Adrenal gland (tissue), 5 donors: ENCODE data around the gene NCKAP5.

Source experiments
- POLR2A ChIP-seq, 2 donors: fragments of 450-650 bp; IDR thresholded peaks; one replicate each; pipeline ENCODE4 v1.6.1; 2017; ENCODE audit warnings: antibody characterized with exemption in 2 of 2, mild to moderate bottlenecking in 2 of 2, moderate library complexity in 1 of 2
- TF ChIP-seq, protein P1 (sequence below), 6 experiments: fragments of 450-650 bp in 4 of 6; fragments of 200-600 bp in 2 of 6; sonication (generic) in 1 of 6; IDR thresholded peaks; 1 replicate in 5 of 6; 2 replicates in 1 of 6; pipeline versions ENCODE4 v1.5.1 to v1.8.0; 2016 to 2021; ENCODE audit warnings: antibody characterized with exemption in 6 of 6, mild to moderate bottlenecking in 2 of 6, moderate library complexity in 1 of 6
- donor health status: DM: no; HTN: no; CAD: no.

- TF ChIP-seq, protein P1, sequence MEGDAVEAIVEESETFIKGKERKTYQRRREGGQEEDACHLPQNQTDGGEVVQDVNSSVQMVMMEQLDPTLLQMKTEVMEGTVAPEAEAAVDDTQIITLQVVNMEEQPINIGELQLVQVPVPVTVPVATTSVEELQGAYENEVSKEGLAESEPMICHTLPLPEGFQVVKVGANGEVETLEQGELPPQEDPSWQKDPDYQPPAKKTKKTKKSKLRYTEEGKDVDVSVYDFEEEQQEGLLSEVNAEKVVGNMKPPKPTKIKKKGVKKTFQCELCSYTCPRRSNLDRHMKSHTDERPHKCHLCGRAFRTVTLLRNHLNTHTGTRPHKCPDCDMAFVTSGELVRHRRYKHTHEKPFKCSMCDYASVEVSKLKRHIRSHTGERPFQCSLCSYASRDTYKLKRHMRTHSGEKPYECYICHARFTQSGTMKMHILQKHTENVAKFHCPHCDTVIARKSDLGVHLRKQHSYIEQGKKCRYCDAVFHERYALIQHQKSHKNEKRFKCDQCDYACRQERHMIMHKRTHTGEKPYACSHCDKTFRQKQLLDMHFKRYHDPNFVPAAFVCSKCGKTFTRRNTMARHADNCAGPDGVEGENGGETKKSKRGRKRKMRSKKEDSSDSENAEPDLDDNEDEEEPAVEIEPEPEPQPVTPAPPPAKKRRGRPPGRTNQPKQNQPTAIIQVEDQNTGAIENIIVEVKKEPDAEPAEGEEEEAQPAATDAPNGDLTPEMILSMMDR (IDR thresholded peaks at IDR 0.05): no peak
- no peak for TF ChIP-seq POLR2A (IDR thresholded peaks at IDR 0.05)
Measured at GRCh38 chr2:132780651-132781050, 787.6 kb downstream of the NCKAP5 start.
